Neural cell (in vitro differentiated cells): ENCODE measurements around the gene RBFA. TPM values are rescaled to one million over a fixed set of nuclear protein-coding genes. Genes with fewer than 3 reads are reported as not detected.

ENCODE experiments used
- H2AFZ ChIP-seq: fragments of 200-600, 300-800 bp; sonication (generic), shearing (Covaris generic); 2 replicates; pipeline ENCODE4 v1.6.0; 2014; ENCODE audit warnings: low read depth, mild to moderate bottlenecking, antibody characterized with exemption, low read length, moderate library complexity
- H3F3A ChIP-seq: fragments of 200-600 bp; shearing (Covaris generic); 2 replicates; pipeline ENCODE4 v1.6.1; 2016; ENCODE audit warnings: mild to moderate bottlenecking, moderate library complexity, mixed read lengths, antibody characterized with exemption, low read length; ENCODE audit not compliant: insufficient read depth, poor library complexity, severe bottlenecking
- H3K27ac ChIP-seq: fragments of 200-600, 300-800 bp; sonication (generic), shearing (Covaris generic); 2 replicates; pipeline ENCODE4 v1.5.1; 2014; ENCODE audit warnings: mild to moderate bottlenecking, low read length, moderate library complexity
- H3K27me3 ChIP-seq: fragments of 300-800, 200-600 bp; sonication (generic), shearing (Covaris generic); 2 replicates; pipeline ENCODE4 v1.6.0; 2014; ENCODE audit warnings: mild to moderate bottlenecking, low read depth, low read length, moderate library complexity; ENCODE audit not compliant: insufficient read depth
- H3K36me3 ChIP-seq: fragments of 300-800, 200-600 bp; sonication (generic), shearing (Covaris generic); 2 replicates; pipeline ENCODE4 v1.5.1; 2014; ENCODE audit warnings: mild to moderate bottlenecking, antibody characterized with exemption, low read length, moderate library complexity; ENCODE audit not compliant: insufficient read depth
- H3K4me2 ChIP-seq: fragments of 300-800, 200-600 bp; sonication (generic), shearing (Covaris generic); 2 replicates; pipeline ENCODE4 v1.6.0; 2014; ENCODE audit warnings: mild to moderate bottlenecking, low read length
- H3K4me3 ChIP-seq: fragments of 300-800, 200-600 bp; sonication (generic), shearing (Covaris generic); 2 replicates; pipeline ENCODE4 v1.5.1; 2014; ENCODE audit warnings: mild to moderate bottlenecking, low read length, moderate library complexity
- H3K79me2 ChIP-seq: fragments of 200-600 bp; shearing (Covaris generic); replicated peaks from 2 replicates; pipeline ENCODE4 v1.6.0; 2014; ENCODE audit warnings: mild to moderate bottlenecking, low read length, moderate library complexity; ENCODE audit not compliant: insufficient read depth
- H3K9ac ChIP-seq: fragments of 300-800, 200-600 bp; sonication (generic), shearing (Covaris generic); 2 replicates; pipeline ENCODE4 v1.6.1; 2016; ENCODE audit warnings: mild to moderate bottlenecking, low read length, mixed read lengths
- H3K9me2 ChIP-seq: fragments of 200-600 bp; shearing (Covaris generic); 2 replicates; pipeline ENCODE4 v1.6.1; 2016; ENCODE audit warnings: mild to moderate bottlenecking, low read length, mixed read lengths; ENCODE audit not compliant: insufficient read depth
- H3K9me3 ChIP-seq: fragments of 200-600, 300-800 bp; sonication (generic), shearing (Covaris generic); 2 replicates; pipeline ENCODE4 v1.6.1; 2016; ENCODE audit warnings: mild to moderate bottlenecking, mixed run types, low read length, moderate library complexity, mixed read lengths
- H4K20me1 ChIP-seq: fragments of 200-600 bp; shearing (Covaris generic); 2 replicates; pipeline ENCODE4 v1.6.1; 2016; ENCODE audit warnings: mild to moderate bottlenecking, mixed run types; ENCODE audit not compliant: insufficient read depth
- CTCF ChIP-seq: fragments of 450-650 bp; IDR thresholded peaks from 2 replicates; pipeline ENCODE4 v1.5.1; 2014; ENCODE audit warnings: antibody characterized with exemption, mild to moderate bottlenecking, moderate library complexity; ENCODE audit not compliant: poor library complexity, severe bottlenecking
- EP300 ChIP-seq: fragments of 450-650 bp; conservative IDR thresholded peaks from 2 replicates; pipeline ENCODE4 v1.6.1; 2014; ENCODE audit warnings: antibody characterized with exemption, mild to moderate bottlenecking, moderate library complexity; ENCODE audit not compliant: poor library complexity, severe bottlenecking
- EZH2 ChIP-seq: fragments of 200-600, 300-800 bp; shearing (Covaris generic), sonication (generic); IDR thresholded peaks from 2 replicates; pipeline ENCODE4 v1.6.1; 2014; ENCODE audit warnings: antibody characterized with exemption, low read length, borderline replicate concordance, mild to moderate bottlenecking; ENCODE audit not compliant: insufficient read depth, poor library complexity, severe bottlenecking
- MXI1 ChIP-seq: fragments of 450-650 bp; conservative IDR thresholded peaks from 2 replicates; pipeline ENCODE4 v1.6.1; 2014; ENCODE audit warnings: antibody characterized with exemption, mild to moderate bottlenecking; ENCODE audit not compliant: poor library complexity, severe bottlenecking
- POLR2AphosphoS5 ChIP-seq: IDR thresholded peaks from 2 replicates; pipeline ENCODE4 v1.6.1; 2012
- RAD21 ChIP-seq: fragments of 450-650 bp; conservative IDR thresholded peaks from 2 replicates; pipeline ENCODE4 v1.6.1; 2014; ENCODE audit warnings: antibody characterized with exemption, mild to moderate bottlenecking, moderate library complexity
- REST ChIP-seq: IDR thresholded peaks from 2 replicates; pipeline ENCODE4 v1.6.1; 2012; ENCODE audit warnings: borderline replicate concordance
- SMC3 ChIP-seq: fragments of 450-650 bp; conservative IDR thresholded peaks from 2 replicates; pipeline ENCODE4 v1.6.1; 2014; ENCODE audit warnings: antibody characterized with exemption, mild to moderate bottlenecking, moderate library complexity; ENCODE audit not compliant: poor library complexity
- TAF1 ChIP-seq: IDR thresholded peaks from 2 replicates; pipeline ENCODE4 v1.6.1; 2012; ENCODE audit warnings: low read depth
- polyA plus RNA-seq: library from polyadenylated mRNA; depleted of rRNA; stranded (reverse); fragments of >200 nt; gene quantifications from 2 replicates; pipeline ENCODE4 v1.2.3, GENCODE V29; 2014

Gene RBFA
- polyA plus RNA-seq, 1 donor from 2014 or later: 78.1 TPM

GRCh38 chr18:80059945-80060344 is 25.7 kb downstream of the RBFA start:
- Histone ChIP-seq H3K27me3 (no peaks in the 10 kb centered on the region), H3K27ac (no peak overlapping the region), H3K4me3 (no peak overlapping the region), H2AFZ (no peak overlapping the region), H3K9me3 (peaks cover 4% of the 10 kb centered on the region), H4K20me1 (no peaks in the 10 kb centered on the region), H3K9ac (no peak overlapping the region), H3F3A (no peaks in the 10 kb centered on the region), H3K4me2 (no peak overlapping the region), H3K36me3 (no peaks in the 10 kb centered on the region), H3K9me2 (no peaks in the 10 kb centered on the region), H3K79me2 (no peaks in the 10 kb centered on the region)
- TF ChIP-seq CTCF (no peak), EZH2 (no peak), SMC3 (no peak), REST (no peak), MXI1 (no peak), RAD21 (no peak), TAF1 (no peak), EP300 (no peak), POLR2AphosphoS5 (no peak)

- Histone ChIP-seq H3K27me3 (no peaks in the 10 kb centered on the region), H3K27ac (no peak overlapping the region), H3K79me2 (no peaks in the 10 kb centered on the region), H4K20me1 (no peaks in the 10 kb centered on the region), H3F3A (no peaks in the 10 kb centered on the region), H3K4me3 (no peak overlapping the region), H3K4me2 (no peak overlapping the region), H3K9ac (no peak overlapping the region), H3K9me3 (no peaks in the 10 kb centered on the region), H3K9me2 (no peaks in the 10 kb centered on the region), H3K36me3 (no peaks in the 10 kb centered on the region), H2AFZ (no peak overlapping the region)
- TF ChIP-seq EP300 (no peak), RAD21 (no peak), MXI1 (no peak), TAF1 (no peak), EZH2 (no peak), POLR2AphosphoS5 (no peak), REST (no peak), SMC3 (no peak)
Measured at GRCh38 chr18:80065705-80066104, 31.5 kb downstream of the RBFA start.
